ENCODE measurements around the gene IQGAP3. TPM values are rescaled to one million over a fixed set of nuclear protein-coding genes. Genes with fewer than 3 reads are reported as not detected.

The IQGAP3 gene
- polyA plus RNA-seq, 1 of the 3 experiments (the other 2 are of a cell fraction): 15.6 TPM

GRCh38 chr1:156543066-156543465 is 29.3 kb downstream of the IQGAP3 start:
- H2AFZ ChIP-seq (ENCODE audit: low read depth): no peak overlapping the region
- H3K4me2 ChIP-seq: no peak overlapping the region
- no peaks in the 10 kb centered on the region for H3F3A ChIP-seq (replicated peaks; ENCODE audit: insufficient read depth)
- H3K9me2 ChIP-seq: no peaks in the 10 kb centered on the region
- ChIA-PET POLR2A (no interaction called here), CTCF (interaction anchor here (0.8 to 1.3 kb wide), 3 partner anchors 42 to 157 kb away, joined by 3 to 4 read pairs (median 3); no protein-coding TSS in a partner anchor)
- H3K27ac ChIP-seq (ENCODE audit: low read depth in 2 of 2, low read length in 1 of 2): no peak overlapping the region
- no peaks in the 10 kb centered on the region for H3K79me2 ChIP-seq (ENCODE audit: insufficient read depth)
- WGBS (ENCODE audit: low lambda C conversion rate): 93% methylated on average over 1 of the region's 1 CpG
- TF ChIP-seq FOSL2 (IDR thresholded peaks at IDR 0.05; ENCODE audit: borderline replicate concordance, low read depth) (no peak), NFIC (IDR thresholded peaks at IDR 0.05; ENCODE audit: borderline replicate concordance) (no peak), FOXJ3 (CRISPR knock-in tag; IDR thresholded peaks at IDR 0.05) (no peak), ZBTB33 (IDR thresholded peaks at IDR 0.05; ENCODE audit: borderline replicate concordance, low read depth) (no peak), ELF1 (IDR thresholded peaks at IDR 0.05) (no peak), NRF1 (IDR thresholded peaks at IDR 0.05; ENCODE audit: low read depth, low read length) (no peak), RFX5 (IDR thresholded peaks at IDR 0.05; ENCODE audit: low read length) (no peak)
- TF ChIP-seq, protein P1, sequence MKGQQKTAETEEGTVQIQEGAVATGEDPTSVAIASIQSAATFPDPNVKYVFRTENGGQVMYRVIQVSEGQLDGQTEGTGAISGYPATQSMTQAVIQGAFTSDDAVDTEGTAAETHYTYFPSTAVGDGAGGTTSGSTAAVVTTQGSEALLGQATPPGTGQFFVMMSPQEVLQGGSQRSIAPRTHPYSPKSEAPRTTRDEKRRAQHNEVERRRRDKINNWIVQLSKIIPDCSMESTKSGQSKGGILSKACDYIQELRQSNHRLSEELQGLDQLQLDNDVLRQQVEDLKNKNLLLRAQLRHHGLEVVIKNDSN (IDR thresholded peaks at IDR 0.05; ENCODE audit: borderline replicate concordance, low read depth): no peak
- no peak overlapping the region for H3K9ac ChIP-seq
- peaks cover 12 to 36% of the 10 kb centered on the region in 2 experiments for H3K36me3 ChIP-seq (replicated peaks in 1 of 2; ENCODE audit: control insufficient read depth in 1 of 2, insufficient read depth in 2 of 2, low read length in 1 of 2)
- no peaks in the 10 kb centered on the region for H3K27me3 ChIP-seq (ENCODE audit: insufficient read depth)
- H4K20me1 ChIP-seq (ENCODE audit: insufficient read depth): no peaks in the 10 kb centered on the region
- DNase-seq: no peak
- H3K4me1 ChIP-seq (ENCODE audit: control insufficient read depth in 1 of 2, insufficient read depth in 2 of 2, low read depth in 1 of 2, low read length in 1 of 2): no peaks in the 10 kb centered on the region
- no peak overlapping the region for H3K4me3 ChIP-seq (ENCODE audit: low read depth in 2 of 2, low read length in 1 of 2)
- no peaks in the 10 kb centered on the region for H3K9me3 ChIP-seq

DNA sequence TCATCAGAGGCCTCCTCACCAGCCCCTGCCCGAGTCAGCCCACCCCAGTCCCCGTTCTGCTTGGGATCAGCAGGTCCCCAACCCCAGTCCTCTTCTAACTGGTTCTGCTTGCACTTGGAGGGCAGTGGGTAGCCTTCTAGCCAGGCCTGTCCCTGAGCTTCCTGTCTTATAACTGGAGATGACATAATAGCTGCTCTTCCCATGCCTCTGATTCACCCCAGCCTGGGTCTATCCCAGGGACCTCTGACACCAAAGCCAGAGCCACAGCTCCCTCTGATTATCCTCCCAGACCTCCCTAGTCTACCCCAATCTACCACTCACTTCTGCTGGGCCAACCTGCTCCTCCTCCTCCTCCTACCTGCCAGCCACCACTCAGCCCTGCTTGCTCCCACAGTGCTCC is 31.4 kb downstream of the IQGAP3 start:
- ChIA-PET POLR2A (no interaction called here), CTCF (interaction anchor here (1.2 to 2.9 kb wide), 2 partner anchors 61 to 95 kb away, joined by 5 to 8 read pairs; no protein-coding TSS in a partner anchor)
- TF ChIP-seq MXI1 (IDR thresholded peaks at IDR 0.05; ENCODE audit: low read depth, low read length) (no peak), SMC3 (IDR thresholded peaks at IDR 0.05; ENCODE audit: low read depth, low read length) (no peak), PBX3 (IDR thresholded peaks at IDR 0.05) (no peak), REST (IDR thresholded peaks at IDR 0.05; ENCODE audit: low read depth, low read length) (no peak), GATA2 (CRISPR knock-in tag; IDR thresholded peaks at IDR 0.05) (no peak), RAD21 (IDR thresholded peaks at IDR 0.05; ENCODE audit: low read length) (no peak), TEAD4 (IDR thresholded peaks at IDR 0.05; ENCODE audit: borderline replicate concordance, insufficient read depth) (no peak), POLR2AphosphoS5 (IDR thresholded peaks at IDR 0.05; ENCODE audit: low read depth, low read length) (no peak), JUND (IDR thresholded peaks at IDR 0.05) (no peak)
- no peak overlapping the region for H3K4me2 ChIP-seq
- H4K20me1 ChIP-seq (ENCODE audit: insufficient read depth): no peaks in the 10 kb centered on the region
- no peak overlapping the region for H2AFZ ChIP-seq (ENCODE audit: low read depth)
- DNase-seq: no peak
- H3F3A ChIP-seq (replicated peaks; ENCODE audit: insufficient read depth): no peaks in the 10 kb centered on the region
- WGBS (ENCODE audit: low lambda C conversion rate): 92% methylated on average over 2 of the region's 2 CpGs
- H3K9me3 ChIP-seq: no peaks in the 10 kb centered on the region
- no peaks in the 10 kb centered on the region for H3K4me1 ChIP-seq (ENCODE audit: control insufficient read depth in 1 of 2, insufficient read depth in 2 of 2, low read depth in 1 of 2, low read length in 1 of 2)
- H3K36me3 ChIP-seq (replicated peaks in 1 of 2; ENCODE audit: control insufficient read depth in 1 of 2, insufficient read depth in 2 of 2, low read length in 1 of 2): peaks cover 12 to 45% of the 10 kb centered on the region in 2 experiments
- no peak overlapping the region for H3K9ac ChIP-seq
- no peak overlapping the region for H3K27ac ChIP-seq (ENCODE audit: low read depth in 2 of 2, low read length in 1 of 2)
- no peaks in the 10 kb centered on the region for H3K27me3 ChIP-seq (ENCODE audit: insufficient read depth)
- H3K4me3 ChIP-seq (ENCODE audit: low read depth in 2 of 2, low read length in 1 of 2): no peak overlapping the region
- no peaks in the 10 kb centered on the region for H3K9me2 ChIP-seq
- no peaks in the 10 kb centered on the region for H3K79me2 ChIP-seq (ENCODE audit: insufficient read depth)
